HL-60 (cell line): ENCODE data around the gene HOXD13.

ENCODE experiments used
- DNase-seq, 2 experiments: peaks; one replicate each; pipeline ENCODE4 v3.0.0-alpha.2; 2010 to 2020; ENCODE audit warnings: low read depth in 1 of 2, low spot score in 1 of 2
- H3K27ac ChIP-seq: fragments of 250-450 bp; sonication (Bioruptor Pico); replicated peaks from 2 replicates; pipeline ENCODE4 v1.5.1; 2020; ENCODE audit warnings: mild to moderate bottlenecking, moderate library complexity
- H3K27me3 ChIP-seq: fragments of 250-450 bp; sonication (Bioruptor Pico); 2 replicates; pipeline ENCODE4 v1.5.1; 2021; ENCODE audit warnings: mild to moderate bottlenecking, moderate library complexity; ENCODE audit not compliant: insufficient read depth, poor library complexity, severe bottlenecking
- H3K4me3 ChIP-seq: replicated peaks from 2 replicates; pipeline ENCODE4 v1.5.1; 2011; ENCODE audit warnings: mild to moderate bottlenecking, control low read depth, low read length; ENCODE audit not compliant: insufficient read depth
- GABPA ChIP-seq: IDR thresholded peaks from 2 replicates; pipeline ENCODE4 v1.6.1; 2012; ENCODE audit warnings: low read depth
- POLR2AphosphoS5 ChIP-seq: IDR thresholded peaks from 2 replicates; pipeline ENCODE4 v1.6.1; 2012; ENCODE audit warnings: low read depth
- SPI1 ChIP-seq: IDR thresholded peaks from 2 replicates; pipeline ENCODE4 v1.6.1; 2012; ENCODE audit warnings: low read depth, mild to moderate bottlenecking, borderline replicate concordance
- TF ChIP-seq, protein P1 (sequence below): IDR thresholded peaks from 2 replicates; pipeline ENCODE4 v1.6.1; 2012; ENCODE audit warnings: low read depth; ENCODE audit not compliant: insufficient replicate concordance
- TF ChIP-seq, protein P2 (sequence below): IDR thresholded peaks from one replicate; pipeline ENCODE4 v1.5.1; 2011; ENCODE audit warnings: low read length, control low read depth, inconsistent platforms; ENCODE audit not compliant: insufficient read depth

Gene HOXD13

DNA sequence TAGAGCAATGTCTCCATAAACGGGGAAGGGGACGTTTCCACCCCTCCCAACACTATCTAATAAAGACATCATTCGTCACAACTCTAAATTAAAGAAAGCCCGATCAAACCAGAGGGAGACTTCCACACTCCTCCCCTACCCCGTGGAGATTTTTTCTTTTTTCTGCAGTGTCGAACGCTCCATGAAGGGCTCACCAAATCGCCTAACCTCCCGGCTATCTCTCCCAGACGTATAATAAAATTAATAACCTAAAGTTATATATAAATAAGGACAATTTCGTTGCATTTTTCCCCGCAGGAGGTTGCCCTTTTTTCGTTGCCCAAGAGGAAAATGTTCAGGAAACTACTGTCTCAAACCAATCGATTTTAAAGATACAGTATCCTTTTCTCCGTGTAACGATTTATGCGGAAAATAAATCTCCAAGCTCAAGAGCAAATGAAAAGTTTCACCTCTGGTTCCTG is 11.1 kb upstream of the HOXD13 start:
- Histone ChIP-seq H3K27ac (no peak overlapping the region), H3K4me3 (no peak overlapping the region), H3K27me3 (peaks cover 85% of the 10 kb centered on the region)
- TF ChIP-seq SPI1 (no peak), POLR2AphosphoS5 (no peak), GABPA (no peak)
- TF ChIP-seq, protein P1, sequence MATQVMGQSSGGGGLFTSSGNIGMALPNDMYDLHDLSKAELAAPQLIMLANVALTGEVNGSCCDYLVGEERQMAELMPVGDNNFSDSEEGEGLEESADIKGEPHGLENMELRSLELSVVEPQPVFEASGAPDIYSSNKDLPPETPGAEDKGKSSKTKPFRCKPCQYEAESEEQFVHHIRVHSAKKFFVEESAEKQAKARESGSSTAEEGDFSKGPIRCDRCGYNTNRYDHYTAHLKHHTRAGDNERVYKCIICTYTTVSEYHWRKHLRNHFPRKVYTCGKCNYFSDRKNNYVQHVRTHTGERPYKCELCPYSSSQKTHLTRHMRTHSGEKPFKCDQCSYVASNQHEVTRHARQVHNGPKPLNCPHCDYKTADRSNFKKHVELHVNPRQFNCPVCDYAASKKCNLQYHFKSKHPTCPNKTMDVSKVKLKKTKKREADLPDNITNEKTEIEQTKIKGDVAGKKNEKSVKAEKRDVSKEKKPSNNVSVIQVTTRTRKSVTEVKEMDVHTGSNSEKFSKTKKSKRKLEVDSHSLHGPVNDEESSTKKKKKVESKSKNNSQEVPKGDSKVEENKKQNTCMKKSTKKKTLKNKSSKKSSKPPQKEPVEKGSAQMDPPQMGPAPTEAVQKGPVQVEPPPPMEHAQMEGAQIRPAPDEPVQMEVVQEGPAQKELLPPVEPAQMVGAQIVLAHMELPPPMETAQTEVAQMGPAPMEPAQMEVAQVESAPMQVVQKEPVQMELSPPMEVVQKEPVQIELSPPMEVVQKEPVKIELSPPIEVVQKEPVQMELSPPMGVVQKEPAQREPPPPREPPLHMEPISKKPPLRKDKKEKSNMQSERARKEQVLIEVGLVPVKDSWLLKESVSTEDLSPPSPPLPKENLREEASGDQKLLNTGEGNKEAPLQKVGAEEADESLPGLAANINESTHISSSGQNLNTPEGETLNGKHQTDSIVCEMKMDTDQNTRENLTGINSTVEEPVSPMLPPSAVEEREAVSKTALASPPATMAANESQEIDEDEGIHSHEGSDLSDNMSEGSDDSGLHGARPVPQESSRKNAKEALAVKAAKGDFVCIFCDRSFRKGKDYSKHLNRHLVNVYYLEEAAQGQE, result no peak
- TF ChIP-seq, protein P2, sequence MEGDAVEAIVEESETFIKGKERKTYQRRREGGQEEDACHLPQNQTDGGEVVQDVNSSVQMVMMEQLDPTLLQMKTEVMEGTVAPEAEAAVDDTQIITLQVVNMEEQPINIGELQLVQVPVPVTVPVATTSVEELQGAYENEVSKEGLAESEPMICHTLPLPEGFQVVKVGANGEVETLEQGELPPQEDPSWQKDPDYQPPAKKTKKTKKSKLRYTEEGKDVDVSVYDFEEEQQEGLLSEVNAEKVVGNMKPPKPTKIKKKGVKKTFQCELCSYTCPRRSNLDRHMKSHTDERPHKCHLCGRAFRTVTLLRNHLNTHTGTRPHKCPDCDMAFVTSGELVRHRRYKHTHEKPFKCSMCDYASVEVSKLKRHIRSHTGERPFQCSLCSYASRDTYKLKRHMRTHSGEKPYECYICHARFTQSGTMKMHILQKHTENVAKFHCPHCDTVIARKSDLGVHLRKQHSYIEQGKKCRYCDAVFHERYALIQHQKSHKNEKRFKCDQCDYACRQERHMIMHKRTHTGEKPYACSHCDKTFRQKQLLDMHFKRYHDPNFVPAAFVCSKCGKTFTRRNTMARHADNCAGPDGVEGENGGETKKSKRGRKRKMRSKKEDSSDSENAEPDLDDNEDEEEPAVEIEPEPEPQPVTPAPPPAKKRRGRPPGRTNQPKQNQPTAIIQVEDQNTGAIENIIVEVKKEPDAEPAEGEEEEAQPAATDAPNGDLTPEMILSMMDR, result no peak
- DNase-seq, result no peak

DNA sequence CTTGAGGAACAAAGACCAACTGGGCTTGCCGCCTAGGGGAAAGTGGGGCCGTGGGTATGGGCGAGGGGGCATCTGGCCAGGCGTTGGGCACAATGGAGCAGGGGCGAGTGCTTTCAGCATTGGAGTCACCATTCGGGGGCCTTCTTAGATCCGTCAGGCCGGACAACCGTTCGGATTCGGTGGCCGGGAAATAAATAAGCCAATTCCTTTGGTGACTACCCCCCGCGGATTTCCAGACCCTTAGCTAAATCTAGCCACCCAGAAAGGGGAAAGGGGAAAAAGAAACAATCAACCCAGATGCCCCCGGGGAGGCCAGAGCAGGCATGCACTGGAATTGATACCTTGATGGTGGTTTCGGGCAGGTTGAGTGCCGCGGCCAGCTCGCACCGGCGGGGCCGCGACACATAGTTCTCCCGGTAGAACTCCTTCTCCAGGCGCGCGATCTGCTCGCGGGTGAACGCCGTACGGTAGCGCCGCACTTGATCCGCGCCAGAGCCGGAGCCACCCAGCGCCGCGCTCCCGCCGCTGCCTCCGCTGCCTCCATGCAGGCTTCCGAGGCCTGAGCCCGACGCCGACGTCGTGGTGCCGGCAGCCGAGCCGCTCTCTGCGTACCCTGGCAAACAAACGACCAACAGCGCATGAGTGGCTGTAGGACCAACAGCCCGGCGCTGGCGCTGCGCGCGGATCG is 10.5 kb upstream of the HOXD13 start:
- Histone ChIP-seq H3K4me3 (no peak overlapping the region), H3K27ac (no peak overlapping the region), H3K27me3 (peaks cover 85% of the 10 kb centered on the region)
- no peak for TF ChIP-seq POLR2AphosphoS5
- DNase-seq, result no peak

DNA sequence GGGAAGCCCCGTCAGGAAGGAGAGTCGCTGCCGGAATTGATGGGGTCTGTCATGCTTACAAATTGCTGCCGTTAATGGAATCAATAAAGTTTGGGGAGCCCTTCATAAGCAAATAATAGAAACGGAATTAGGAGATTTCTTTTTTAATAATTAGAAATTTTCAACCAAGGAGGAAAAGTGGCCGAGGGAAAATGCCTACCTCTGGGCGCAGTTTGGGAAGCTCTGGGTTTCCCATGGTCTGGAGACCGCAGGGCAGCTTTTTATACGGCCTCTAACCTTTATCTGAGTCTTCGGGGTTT is 10.0 kb upstream of the HOXD13 start:
- no peak for TF ChIP-seq POLR2AphosphoS5
- TF ChIP-seq, protein P1, result no peak
- TF ChIP-seq, protein P2, result no peak
- TF ChIP-seq SPI1, result no peak
- no peak for TF ChIP-seq GABPA
- no peak for DNase-seq
- no peak overlapping the region for H3K27ac ChIP-seq
- H3K27me3 ChIP-seq, result peaks cover 85% of the 10 kb centered on the region
- no peak overlapping the region for H3K4me3 ChIP-seq

DNA sequence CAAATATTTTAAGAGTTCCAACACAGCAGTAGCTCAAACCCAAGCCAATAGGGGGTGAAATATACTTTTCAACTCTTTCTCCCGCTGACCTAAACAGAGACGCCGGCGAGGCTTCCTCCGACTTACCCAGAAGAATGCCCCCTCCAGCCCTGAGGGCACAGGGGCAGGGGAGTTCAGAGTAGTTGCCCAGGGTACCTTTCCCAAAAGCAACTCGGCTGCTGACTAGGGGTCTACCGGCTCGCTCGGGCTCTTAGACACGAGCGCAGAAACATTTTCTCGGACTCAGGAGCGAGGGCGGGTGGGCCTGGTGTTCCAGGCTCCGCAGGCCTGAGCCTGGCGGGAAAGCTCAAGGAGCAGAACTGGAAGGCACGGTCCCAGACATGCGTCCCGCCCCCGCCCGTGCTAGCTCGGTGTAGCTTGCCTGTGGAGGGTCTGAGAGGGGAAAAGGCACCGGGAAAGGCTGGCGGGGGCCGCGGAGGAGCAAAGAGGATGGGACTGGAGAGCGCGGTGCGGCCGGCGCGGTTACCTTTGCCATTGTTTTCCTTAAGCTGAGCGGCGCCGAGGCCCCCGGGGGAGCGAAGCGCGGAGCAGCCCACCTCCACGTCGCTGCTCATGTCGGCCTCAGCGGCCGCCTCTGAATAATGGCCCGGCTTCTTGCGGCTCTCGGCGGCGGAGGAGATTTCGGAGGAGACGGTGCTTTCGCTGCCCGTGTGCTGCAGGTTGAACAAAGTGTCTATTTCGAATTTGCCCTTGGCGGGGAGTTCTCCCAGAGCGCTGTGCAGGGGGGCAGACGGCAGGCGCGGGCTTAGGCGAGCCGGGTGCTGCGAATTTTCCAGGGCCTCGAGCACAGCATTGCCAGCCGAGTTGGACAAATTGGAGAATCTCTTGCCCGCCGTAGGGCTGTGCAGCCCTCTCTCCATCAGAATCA is 9.4 kb upstream of the HOXD13 start:
- no peak overlapping the region for H3K4me3 ChIP-seq
- DNase-seq, result no peak
- no peak for TF ChIP-seq GABPA
- TF ChIP-seq, protein P1, result no peak
- TF ChIP-seq, protein P2, result no peak
- no peak for TF ChIP-seq SPI1
- no peak for TF ChIP-seq POLR2AphosphoS5
- H3K27ac ChIP-seq, result no peak overlapping the region
- H3K27me3 ChIP-seq, result peaks cover 87% of the 10 kb centered on the region
